NCI-H82 (cell line): ENCODE results near the gene AK5.

Source experiments
- DNase-seq: peaks from one replicate; lab custom pipeline; 2025; lab: John Stamatoyannopoulos, UW

Gene AK5

GRCh38 chr1:77594366-77595112, 312.7 kb downstream of the AK5 start:
- no peak for DNase-seq

GRCh38 chr1:77597310-77597709, 315.5 kb downstream of the AK5 start:
- no peak for DNase-seq

DNA sequence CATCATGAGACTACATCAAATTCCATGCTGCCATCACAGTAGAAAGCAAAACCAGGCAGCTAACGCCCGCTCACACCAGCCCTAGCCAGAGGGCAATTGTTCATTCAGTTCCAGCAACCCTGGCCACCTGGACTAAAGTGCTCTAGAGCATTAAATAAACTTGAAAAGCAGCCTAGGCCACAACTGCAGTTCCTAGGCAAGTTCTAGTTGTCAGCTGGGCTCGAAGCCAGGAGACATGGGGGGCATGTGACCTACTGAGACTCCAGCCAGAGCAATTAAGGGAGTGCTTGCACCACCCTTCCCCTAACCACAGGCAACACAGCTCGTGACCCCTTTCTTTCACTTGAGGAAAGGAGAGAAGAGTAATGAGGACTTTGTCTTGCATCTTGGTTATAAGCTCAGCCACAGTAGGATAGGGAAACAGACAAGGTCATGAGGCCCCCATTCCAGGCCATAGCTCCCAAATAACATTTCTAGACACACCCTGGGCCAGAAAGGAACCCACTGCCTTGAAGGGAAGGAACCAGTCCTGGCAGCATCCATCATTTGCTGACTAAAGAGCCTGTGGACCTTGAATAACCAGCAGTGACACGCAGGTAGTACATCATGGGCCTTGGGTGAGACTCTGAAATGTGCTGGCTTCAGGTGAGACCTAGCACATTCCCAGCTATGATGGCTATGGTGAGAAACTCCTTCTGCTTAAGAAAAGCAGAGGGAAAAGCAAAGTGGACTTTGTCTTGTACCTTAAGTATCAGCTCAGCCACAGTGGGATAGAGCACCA, 323.6 kb downstream of the AK5 start:
- no peak for DNase-seq

- DNase-seq, result no peak
These were observed 327.1 kb downstream of the AK5 start for GRCh38 chr1:77608893-77609292.
